Activated CD4-positive, alpha-beta T cell treated with anti-CD3 and anti-CD28 coated beads, Interleukin-2, amount 50 U/mL, for 16 hours (primary cell): ENCODE results near the gene ABR.
"Not testable (repeated sequence)": the region's sequence is repeated elsewhere in the genome, so short reads cannot be mapped to it uniquely, and the experiment has no call there.

Experiments
- DNase-seq: peaks from one replicate; pipeline ENCODE4 v3.0.0-alpha.2; 2020

The ABR gene

DNA sequence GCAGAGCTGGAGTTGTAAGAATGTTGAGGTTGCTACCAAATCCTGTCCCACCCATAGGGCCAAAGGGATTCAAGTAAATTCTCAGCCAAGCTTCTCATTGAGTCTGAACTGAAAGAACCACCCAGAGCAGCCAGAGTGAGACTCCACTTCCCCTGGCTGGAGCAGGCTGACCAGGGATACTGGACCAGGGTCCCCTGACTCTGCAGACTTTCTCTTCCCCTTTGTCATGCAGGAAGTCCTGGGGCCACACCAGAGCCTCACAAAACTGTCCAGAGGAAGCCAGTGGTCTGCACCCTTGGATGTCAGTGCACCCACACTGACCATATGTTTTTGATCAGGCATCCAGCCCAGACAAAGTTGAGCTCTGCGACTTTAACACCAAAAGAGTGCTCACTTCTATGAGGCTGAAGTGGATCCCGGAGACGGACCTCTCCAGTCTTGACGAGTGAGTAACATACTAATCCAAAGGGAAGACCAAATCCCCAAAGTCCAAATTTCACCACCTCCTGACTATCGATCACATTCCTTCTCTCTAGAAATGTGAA is 204.3 kb downstream of the ABR start:
- no peak for DNase-seq

DNA sequence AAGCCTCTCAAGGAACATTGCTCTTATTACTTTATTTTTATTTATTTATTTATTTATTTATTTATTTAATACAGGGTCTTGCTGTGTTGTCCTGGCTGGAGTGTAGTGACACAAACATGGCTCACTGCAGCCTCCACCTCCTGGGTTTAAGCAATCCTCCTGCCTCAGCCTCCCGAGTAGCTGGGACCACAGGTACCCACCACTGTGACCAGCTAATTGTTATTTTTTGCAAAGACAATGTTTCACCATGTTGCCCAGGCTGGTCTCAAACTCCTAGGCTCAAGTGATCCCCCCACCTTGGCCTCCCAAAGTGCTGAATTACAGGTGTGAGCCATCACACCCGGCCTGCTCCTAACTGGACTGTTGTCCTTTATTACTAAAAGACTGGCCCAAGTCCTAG is 205.0 kb downstream of the ABR start:
- DNase-seq: not testable (repeated sequence)

DNA sequence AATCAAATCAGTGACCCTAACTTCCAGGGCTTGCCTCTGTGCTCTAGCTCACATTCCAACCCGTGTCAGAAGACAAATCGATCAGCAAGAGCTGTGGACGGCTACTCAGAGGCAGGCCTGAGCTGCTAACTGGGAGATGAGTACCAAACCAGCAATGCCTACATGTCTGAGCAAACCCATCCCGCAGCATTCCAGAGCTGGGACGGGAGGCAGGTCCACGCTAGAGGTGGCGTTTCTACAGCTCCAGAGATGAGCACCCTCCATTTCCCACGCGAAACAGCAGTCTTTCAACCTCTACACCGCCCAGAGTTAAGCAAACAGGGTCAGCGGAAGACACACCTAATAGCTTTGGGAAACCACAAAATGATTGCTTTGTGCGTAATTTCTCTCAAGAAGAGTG is 206.7 kb downstream of the ABR start:
- no peak for DNase-seq

DNA sequence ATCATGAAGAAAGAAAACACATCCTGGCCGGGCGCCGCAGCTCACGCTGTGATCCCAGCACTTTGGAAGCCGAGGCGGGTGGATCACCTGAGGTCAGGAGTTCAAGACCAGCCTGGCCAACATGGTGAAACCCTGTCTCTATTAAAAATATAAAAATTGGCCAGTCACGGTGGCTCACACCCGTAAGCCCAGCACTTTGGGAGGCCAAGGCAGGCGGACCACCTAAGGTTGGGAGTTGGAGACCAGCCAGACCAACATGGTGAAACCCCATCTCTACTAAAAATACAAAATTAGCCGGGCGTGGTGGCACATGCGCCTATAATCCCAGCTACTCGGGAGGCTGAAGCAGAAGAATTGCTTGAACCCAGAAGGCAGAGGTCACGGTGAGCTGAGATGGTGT is 207.9 kb downstream of the ABR start:
- not testable (repeated sequence) for DNase-seq

DNA sequence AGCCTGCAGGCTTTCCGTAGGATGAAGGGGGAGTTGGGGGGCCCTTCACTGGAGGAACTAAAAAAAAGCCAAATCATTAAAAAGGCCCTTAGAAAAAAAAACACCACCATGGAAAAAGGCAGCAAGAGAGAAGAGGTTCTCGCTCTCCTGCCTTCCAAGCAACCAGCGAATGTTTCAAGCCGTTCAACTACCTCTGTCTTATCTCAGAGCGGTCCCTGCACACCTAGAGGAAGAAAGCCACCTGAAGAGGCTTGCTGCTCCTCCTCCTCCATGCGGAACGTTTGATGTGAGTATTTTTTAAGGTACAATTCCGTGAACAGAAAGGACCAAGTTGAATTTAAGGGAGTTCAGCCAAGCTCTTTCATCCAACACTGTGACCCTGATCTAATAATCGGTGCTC is 209.4 kb downstream of the ABR start:
- no peak for DNase-seq

DNA sequence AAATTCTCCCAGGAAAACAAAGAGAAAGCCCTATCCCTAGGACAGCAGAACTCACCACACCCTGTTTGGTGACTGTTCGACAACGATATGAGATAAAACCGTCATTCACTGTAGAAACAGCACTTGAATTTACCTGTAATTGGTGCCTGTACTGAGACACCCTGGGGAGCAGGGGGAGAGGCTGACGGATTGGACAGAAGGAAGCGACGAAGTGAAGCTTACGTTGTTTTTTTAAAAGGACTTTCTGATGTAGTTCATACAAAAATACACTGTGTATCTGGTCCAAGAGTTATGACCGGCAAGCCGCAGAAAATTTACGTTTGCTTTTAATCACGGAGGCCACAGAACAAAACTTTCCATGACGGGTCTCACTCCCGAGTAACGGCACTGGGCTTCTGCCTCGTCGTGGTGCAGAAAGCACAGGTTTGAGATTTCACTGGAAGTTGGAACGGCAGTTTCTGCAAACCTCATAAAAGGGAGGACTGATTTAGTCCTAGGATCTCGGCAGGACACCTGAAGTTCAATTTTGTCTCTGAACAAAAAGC is 209.9 kb downstream of the ABR start:
- DNase-seq: no peak

DNA sequence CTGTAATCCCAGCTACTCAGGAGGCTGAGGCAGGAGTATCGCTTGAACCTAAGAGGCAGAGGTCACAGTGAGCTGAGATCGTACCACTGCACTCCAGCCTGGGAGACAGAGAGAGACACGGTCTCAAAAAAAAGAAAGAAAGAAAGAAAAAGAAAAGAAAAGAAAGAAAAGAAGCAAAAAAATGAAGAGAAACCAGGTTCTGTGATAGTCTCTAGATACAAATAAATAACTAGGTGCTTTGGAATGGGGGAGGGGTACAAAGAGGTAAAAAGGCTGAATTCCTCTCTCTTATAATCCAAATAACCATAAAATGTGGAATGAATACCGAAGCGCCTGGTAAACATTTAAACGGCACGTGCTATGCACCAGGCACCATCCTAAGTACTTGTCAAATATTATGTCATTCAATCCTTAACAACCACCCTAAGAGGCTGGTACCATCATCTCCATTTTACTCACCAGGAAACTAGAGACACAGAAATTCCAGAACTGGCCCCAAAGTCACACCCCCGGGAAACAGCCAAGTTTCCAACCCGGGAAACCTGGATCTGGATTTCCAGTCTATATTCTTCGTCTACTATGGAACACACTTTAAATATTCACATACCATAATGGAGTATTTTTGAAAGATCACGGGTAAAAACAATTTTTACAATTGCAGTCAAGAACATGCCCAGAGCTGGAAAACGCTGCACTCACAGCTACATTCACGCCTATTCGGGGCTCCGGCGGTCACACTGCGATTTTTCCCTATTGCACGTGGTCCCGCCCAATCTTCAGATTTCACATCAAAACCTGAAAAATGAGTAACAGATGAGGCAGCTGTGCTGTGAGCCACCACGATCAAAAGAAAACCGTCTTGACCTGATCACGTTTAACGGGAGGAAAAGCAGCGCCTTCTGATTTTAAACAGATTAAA is 210.7 kb downstream of the ABR start:
- DNase-seq: no peak

DNA sequence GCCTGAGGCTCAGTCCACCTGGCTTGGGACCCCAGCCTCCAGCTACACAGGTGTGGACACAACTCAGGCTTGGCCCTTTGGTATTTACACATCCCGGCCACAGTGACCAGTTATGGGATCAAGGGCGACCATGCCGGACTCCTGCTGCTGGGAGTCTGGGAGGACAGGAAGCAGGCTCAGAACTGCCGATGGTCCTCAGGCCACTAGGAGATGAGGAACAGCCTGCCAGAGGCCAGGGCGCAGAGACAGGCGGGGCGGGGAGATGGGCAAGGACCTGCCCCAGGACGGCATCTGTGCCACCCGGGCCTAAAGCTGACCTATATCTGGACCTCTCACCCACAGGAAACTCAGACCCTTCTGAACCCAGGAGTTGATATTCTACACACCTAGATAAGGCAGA is 212.7 kb downstream of the ABR start:
- no peak for DNase-seq

DNA sequence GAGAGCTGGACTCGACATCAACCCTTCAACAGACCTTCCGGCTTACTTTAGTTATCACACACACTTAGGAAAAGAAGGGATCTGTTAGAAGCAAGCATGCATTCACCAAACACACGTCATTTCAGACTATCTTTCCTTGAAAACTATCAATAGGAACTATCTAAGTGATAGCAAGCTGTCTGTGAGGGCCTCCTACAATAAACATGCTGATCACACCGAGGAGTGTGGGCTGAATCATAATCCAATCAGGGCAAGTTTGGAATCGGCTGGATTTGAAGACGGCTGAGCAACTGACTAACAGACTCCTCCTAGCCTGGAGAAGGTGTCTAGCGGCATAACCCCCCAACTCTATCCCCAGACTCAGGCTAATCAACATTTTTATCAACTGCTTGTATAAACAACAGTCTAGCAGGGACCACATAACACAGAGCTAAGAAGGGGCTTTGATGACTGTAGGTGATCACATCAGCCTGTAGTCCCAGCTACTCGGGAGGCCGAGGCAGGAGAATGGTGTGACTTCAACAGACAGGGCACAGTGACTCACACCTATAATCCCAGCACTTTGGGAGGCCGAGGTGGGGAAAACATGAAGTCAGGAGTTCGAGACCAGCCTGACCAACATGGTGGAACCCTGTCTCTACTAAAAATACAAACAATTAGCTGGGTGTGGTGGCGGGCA is 214.3 kb downstream of the ABR start:
- no peak for DNase-seq

DNA sequence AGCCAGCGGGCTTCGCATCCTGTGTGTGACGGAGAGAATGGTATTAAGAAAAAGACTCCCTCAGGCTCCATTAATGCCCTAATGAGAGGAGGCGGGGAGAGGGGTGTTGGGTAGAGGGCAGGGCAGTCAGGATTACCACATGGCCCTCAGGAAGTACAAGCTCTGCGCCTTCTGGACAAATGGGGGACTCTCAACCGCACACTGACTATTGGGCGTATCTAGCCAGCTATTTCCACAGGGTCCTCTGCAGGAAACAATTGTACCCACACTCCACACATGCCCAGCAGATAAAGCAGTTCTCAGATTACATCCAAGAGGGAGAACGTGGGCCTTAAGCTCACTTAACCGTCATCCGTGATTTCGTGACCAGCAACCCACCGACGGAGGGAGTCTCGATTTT is 214.9 kb downstream of the ABR start:
- DNase-seq: no peak

DNA sequence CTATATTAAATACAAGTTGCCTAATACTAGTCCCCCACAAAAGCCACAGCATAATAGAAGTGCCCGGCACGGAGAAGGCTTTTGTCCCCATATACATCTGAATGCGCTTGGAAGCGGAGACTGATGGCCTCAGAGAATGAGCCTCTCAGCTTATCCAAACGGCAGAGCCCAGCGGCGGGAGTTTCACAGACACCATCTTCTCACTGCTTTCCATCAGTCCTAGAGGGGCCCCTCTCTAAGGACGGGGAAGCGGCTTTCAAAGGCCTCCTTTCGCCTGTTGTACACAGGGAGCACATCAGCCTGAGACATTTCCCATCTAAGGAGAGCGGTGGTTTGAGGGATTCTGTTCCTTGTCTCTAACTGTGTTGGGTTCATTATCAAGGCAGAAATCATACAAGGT is 217.1 kb downstream of the ABR start:
- DNase-seq: no peak

DNA sequence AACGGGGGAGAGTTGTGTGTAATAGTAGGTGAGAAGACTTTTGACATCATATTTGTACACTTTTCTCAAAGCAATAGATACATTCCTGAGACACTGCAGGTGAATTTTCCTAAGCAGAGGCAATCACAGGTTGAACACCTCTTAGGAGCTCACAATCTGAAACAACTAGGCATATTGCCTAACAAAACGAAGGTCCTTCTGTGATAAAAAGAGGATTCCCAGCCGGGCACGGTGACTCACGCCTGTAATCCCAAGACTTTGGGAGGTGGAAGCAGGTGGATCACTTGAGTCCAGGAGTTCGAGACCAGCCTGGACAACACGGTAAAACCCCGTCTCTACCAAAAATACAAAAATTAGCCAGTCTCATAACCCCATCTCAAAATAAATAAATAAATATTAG is 217.6 kb downstream of the ABR start:
- no peak for DNase-seq

DNA sequence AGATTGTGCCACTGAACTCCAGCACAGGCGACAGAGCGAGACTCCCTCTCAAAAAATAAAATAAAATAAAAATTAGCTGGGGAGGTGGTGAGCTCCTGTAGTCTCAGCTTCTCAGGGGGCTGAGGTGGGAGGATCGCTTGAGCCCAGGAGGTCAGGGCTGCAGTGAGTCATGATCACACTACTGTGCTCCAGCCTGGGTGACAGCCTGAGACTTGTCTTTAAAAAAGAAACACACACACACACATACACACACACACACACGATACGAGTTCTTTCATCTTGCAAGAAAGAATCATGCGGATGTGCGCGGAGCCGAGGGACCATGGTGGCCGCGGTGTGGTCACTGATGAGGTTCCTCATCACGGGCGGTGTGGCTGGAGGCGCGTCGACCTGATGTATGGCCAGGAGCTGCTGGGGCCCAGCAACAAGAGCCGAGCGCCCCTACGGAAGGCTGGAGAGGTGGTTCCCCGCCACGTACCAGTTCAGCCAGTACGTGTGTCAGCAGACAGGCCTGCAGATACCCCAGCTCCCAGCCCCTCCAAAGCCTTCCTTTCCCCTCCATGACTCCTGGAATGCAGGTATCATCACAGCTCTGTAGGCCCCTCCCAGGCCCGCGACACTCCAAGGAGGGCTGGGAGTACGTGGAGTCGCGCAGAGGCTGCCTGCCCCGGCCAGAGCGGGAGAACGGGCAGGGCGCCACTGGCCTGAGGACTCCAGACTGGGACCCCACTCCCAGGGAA is 220.9 kb downstream of the ABR start:
- DNase-seq: no peak

DNA sequence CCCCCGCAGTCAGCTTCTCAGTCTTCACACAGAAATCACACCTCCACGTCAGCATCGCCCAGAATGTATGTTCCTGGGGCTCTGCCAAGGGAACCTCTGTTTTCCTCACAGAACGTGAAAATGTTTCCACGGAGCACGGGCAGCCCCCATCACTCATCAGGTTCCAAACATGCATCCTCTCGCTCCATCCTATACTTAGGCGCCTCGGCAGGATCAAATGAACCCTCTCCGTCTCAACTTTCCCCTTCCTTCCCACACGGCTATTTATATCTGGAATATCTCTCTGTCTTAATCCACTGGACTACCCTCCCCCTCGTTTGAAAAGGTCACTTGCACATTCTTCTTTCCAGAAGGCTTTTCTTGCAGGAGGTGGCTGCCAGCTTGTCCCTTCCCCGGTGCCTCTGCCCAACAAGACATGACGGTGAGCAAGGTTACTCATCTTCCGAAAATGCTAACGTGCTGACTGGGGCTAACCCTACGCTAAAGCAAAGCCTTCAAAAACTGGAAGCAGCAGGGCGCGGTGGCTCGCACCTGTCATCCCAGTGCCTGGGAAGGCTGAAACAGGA is 221.8 kb downstream of the ABR start:
- no peak for DNase-seq

DNA sequence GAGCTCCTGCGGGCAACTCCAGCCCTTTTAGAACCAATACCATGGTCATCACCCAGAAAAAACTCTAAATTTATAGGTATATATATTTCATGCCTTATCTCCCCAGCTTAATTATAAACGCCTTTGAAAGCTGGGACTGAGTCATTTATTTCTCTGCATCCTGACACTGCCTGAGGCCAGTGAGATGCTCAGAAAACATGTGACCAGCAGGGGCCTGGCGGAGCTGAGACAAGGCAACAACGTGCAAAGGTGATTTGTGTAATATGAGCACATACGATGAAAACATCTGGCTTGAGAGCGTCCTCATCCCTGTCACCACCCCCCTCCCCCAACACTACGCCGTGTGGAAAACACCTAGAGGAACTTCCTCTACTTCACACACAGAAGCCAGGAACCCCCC is 222.9 kb downstream of the ABR start:
- DNase-seq: no peak

DNA sequence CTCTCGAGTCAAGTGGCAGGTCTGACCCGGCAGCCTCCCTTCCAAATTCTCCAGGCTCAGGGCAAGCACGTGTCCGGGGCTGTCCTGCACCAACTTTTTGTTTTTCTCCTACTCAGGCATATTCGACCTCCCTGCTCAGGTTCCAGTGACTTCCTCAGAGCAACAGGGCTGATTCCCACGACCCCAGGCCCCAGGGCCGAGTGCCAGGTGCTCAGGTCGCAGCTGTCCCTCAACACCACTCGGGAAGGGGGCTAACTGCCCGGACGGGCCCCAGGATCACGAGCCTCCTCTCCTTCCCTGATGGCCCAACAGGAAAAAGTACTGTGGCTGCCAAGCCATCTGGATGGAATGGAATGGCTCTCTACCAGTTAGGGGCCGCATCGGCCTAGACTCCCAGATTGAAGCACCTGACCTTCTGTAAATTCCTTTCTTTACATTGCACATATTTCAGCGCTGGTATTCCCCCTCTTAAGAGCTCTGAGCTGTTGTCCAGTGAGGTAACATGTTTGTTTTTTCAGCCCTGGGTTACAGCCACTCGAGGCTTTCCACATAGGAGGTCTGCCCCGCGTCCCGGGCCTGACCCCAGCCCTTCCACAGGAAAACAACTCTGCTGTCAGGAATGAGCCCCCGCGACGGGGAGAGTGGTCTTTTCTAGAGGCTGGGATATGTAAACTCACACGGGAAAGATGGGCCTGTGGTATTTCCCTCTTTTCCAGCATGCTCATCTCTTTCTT is 225.2 kb downstream of the ABR start:
- DNase-seq: no peak

DNA sequence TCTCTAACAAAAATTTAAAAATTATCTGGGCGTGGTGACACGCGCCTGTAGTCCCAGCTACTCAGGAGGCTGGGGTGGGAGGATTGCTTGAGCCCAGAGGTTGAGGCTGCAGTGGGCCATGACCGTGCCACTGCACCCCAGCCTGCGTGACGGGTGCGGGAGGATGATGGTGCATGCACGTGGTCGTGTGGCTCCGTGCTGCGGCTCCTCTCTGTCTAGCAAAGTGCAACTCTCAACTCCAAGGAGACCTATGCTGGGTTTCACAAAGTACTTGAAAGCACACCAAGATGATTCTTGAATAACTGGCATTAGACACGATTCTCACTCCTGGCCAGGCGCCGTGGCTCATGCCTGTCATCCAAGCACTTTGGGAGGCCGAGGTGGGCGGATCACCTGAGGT is 226.0 kb downstream of the ABR start:
- no peak for DNase-seq
